T follicular helper cell (primary cell): ENCODE measurements around the gene TEAD1.

Experiments
- DNase-seq: peaks from one replicate; pipeline ENCODE4 v3.0.0-alpha.2; 2020; ENCODE audit warnings: low read depth

The TEAD1 gene

GRCh38 chr11:12764187-12764914 lies 90.1 kb downstream of the TEAD1 start:
- no peak for DNase-seq

GRCh38 chr11:12765428-12765827 lies 91.2 kb downstream of the TEAD1 start:
- DNase-seq = no peak

- no peak for DNase-seq
These were observed 92.8 kb downstream of the TEAD1 start for GRCh38 chr11:12767027-12767426.

- no peak for DNase-seq
These were observed 93.4 kb downstream of the TEAD1 start for GRCh38 chr11:12767577-12767976.

GRCh38 chr11:12768726-12769673 lies 94.8 kb downstream of the TEAD1 start:
- no peak for DNase-seq

GRCh38 chr11:12769834-12770345 lies 95.7 kb downstream of the TEAD1 start:
- no peak for DNase-seq

- no peak for DNase-seq
These were observed 96.2 kb downstream of the TEAD1 start for GRCh38 chr11:12770435-12770834.

GRCh38 chr11:12770966-12771597 lies 96.9 kb downstream of the TEAD1 start:
- no peak for DNase-seq

GRCh38 chr11:12771875-12772274 lies 97.7 kb downstream of the TEAD1 start:
- DNase-seq = no peak

- DNase-seq = no peak
These were observed 98.1 kb downstream of the TEAD1 start for GRCh38 chr11:12772324-12772723.

GRCh38 chr11:12773591-12773990 lies 99.4 kb downstream of the TEAD1 start:
- no peak for DNase-seq

GRCh38 chr11:12775955-12776354 lies 101.7 kb downstream of the TEAD1 start:
- DNase-seq = no peak

- no peak for DNase-seq
These were observed 103.1 kb downstream of the TEAD1 start for GRCh38 chr11:12777208-12777874.

- DNase-seq = no peak
These were observed 104.2 kb downstream of the TEAD1 start for GRCh38 chr11:12778240-12778905.

GRCh38 chr11:12783765-12784164 lies 109.5 kb downstream of the TEAD1 start:
- DNase-seq = no peak

GRCh38 chr11:12784445-12784844 lies 110.2 kb downstream of the TEAD1 start:
- DNase-seq = no peak

- no peak for DNase-seq
These were observed 110.8 kb downstream of the TEAD1 start for GRCh38 chr11:12784987-12785386.

GRCh38 chr11:12785901-12786300 lies 111.7 kb downstream of the TEAD1 start:
- DNase-seq = no peak

GRCh38 chr11:12786450-12786849 lies 112.2 kb downstream of the TEAD1 start:
- DNase-seq = no peak

GRCh38 chr11:12786891-12787290 lies 112.7 kb downstream of the TEAD1 start:
- no peak for DNase-seq

- no peak for DNase-seq
These were observed 113.6 kb downstream of the TEAD1 start for GRCh38 chr11:12787847-12788246.
